ENCODE results near the gene SPON2. TPM values are rescaled to one million over a fixed set of nuclear protein-coding genes. Genes with fewer than 3 reads are reported as not detected.

The SPON2 gene
- total RNA-seq, 1 donor from 2014 or later, result 3.7 TPM

DNA sequence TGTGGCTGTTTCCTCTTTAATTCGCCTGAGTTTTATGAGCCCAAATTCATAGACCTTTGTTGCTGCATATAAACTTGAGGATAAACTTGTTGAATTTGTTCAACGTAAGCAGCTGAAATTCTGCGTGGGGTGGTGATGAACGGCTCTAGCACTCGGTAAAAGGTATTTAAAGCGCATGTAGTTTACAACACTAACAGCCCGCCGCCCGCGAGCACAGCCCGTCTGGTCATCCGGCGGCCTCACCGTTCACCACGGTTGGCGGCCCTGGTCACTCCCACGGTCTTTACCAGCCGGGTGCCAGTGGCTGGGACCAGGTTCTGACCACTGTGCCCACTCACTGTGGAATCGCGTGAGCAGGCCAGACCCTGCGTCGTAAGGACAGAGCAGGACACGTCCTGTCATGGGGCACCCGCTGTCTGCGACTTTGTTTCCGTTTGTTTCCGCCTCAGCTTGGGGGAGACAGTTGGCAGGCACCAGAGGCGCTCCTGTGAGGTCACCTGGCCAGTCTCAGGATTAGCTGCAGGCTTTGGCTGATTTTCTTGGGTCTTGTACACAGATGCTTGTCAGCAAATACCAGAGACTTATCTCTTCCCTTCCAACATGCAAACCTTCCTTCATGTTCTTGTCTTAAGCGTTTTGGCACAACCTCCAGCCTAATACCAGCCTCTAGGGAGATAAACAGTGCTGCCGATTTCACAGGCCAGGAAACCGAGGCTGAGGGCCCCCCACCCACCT is 36.8 kb upstream of the SPON2 start:
- no peak for DNase-seq (ENCODE audit: low read depth)

DNA sequence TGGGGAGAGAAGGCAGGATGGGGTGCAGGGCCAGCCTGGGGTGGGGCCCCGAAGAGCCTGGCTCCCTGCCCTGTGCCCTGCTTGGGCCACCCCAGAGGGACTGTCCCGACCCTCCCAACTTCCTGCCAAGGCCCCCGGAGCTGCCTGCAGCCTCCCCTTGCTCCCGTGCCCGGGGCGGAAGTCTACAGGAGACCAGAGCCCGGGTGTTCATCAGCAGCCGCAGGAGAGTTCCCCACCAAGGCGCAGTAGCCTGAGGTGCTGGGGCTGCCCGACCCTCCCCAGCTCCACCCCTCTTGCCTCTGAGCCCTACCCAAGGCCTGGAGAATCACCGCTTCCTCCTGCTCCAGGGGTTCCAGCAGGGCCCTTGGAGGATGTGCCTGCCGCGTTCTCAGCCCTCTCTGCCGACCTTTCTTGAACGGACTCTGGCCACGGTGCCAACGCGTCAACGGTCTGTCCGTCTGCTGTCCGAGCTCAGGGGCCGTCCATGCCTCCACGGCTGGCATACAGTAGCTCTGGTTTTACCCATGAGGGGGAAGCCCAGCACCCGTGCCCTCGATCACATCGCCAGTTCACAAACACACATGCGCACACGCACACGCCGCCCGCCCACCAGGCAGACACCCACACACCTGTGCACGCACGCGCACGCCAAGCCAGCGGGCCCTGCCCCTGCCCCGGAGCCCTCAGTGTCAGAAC is 36.0 kb upstream of the SPON2 start:
- DNase-seq (ENCODE audit: low read depth), result no peak

DNA sequence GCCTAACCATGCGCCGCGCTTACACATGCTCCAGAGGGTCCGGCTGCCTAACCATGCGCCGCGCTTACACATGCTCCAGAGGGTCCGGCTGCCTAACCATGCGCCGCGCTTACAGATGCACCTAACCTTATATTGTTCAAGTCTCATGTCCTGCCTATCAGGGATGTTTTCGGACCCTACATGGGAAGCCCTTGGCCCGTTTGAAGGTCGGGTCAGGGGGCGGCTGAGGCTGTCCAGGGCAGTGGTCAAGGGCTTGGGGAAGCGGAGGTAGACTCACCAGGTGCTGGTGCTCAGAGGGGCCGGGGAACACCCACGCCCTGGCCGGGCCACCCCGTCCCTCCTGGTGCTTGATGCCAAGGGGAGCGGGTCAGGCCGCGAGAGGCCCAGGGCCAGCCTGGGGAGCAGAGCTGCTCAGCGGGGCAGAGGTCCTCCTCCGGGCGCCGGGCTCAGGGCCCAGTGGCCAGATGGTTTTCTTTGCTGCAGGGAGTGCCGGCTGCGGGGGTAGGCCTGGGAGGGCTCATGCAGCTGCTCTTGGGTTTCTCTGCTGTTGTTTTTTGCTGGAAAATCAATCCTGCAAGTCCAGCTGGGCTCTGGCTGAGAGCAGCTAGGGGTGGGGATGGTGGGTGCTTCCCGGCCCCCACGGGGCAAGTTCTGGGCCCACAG is 35.4 kb upstream of the SPON2 start:
- peak; percentile 85 for DNase-seq (ENCODE audit: low read depth)

DNA sequence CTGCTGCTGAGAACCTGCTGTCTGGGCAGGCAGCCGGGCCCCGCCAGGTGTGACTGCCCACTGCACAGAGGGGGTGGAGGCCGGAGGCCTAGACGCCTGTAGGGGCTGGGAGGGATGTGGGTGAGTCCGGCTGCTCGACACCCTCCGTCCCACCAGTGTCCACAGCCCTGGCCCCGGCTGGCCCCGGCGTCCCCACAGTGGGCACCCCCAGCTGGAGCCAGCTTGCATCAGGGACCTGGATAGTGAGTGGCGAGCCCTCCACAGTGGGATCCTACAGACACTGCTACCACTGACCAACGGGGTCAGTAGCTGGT is 34.7 kb upstream of the SPON2 start:
- DNase-seq (ENCODE audit: low read depth), result no peak

DNA sequence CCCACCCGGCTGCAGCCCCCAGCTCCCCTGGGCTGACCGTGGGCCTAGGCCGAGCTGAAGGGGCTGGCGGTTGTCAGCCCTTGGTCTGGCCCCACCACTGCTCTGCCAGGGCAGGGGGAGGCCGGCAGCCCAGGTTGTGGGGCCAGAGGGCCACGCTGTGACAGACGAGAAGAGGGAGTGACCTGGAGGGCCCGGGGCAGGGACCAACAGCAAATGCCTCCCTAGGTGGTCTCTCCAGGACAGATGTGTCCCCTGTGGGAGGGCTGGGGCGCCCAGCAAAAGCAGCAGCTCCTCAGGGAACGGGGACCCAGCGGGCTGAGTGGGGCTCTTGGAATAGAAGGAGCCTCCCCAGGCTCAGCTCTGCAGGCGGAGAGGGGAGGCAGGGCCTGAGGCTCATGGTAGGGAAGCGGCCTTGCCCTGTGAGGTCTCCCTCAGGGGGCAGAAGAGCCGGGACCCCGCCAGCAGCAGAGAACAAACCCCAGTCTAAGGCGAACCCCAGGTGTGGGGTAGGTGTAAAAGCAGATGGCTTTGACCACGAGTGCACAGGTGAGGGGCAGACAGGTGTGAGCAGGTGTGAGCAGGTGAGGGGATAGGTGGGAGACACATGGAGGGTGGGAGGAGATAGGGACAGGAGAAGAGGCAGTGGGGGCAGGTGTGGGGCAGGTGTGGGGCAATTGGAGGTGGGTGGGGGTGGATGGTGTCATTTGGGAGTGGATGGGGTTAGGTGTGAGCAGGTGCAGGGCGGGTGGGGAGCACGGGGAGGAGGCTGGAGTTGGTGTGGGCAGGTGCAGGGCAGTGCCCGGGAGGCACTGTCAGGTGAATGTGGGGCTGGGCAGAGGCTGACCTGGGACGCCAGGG is 34.1 kb upstream of the SPON2 start:
- no peak for DNase-seq (ENCODE audit: low read depth)

DNA sequence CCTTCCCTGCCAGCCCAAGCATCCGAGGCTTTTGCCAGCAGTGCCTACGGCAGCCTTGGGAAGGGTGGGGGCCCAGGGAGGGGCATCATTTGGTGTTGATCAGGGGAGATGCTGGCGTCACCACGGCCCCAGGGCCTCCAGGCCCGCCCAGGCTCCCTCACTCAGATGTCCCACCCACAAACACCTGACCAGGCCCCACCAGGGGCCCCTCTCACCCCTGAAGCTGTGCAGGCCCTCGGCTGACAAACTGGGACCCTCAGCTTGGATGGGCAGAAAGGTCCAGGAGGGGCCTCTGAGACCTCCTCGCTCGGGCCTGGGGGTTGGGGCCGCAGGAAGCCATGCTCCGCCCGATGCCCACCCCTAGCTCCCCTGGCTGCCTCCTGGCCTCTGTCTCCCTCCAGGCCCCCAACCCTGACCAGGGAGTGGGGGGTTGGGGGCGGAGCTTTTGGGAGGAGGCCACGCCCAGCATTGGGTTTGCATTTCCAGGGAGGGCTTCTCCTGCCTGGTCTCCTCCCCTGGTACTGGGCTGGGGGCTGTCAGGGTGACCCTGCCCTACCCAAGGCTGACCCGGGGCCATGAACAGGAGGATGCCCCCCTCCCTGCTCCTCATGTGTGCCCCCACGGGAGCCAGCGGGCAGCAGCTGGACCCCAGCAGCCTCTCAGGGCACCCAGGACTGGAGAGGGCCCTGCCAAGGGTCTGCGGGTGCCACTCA is 33.4 kb upstream of the SPON2 start:
- no peak for DNase-seq (ENCODE audit: low read depth)

DNA sequence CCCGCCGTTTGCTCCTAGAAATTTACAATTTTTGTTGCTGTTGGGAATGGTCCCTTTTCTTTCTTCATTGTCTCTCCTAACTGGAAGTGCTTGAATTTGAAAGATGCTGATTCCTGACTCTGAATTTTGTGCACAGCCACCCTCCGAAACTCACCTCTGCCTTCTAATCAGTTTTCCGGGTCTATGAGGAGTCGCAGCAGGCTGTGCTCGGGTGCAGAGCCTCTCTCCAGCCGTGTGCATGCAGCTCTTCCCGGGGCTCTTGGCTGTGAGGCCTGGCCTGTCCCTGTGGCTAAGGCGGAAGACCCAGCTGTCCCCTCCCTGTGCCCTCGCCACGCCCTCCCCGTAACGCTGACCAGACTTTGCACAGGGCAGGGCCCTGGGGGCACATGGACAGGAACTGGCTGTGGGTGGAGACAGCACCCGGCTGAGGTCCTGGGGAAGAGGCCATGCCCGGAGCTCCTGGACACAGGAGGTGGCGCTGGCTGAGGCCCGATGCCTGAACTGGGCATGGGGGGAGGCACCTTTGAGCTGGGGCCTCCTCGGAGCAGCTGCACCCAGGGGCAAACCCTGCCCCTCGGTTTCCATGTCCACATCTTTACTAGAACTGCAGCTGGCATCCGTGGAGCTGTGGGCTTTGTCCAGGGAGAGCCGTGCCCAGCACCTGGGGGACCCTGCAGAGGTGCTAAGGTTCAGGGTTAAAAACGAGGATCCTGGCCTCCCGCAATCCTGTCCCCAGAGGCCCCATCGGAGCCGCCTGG is 32.6 kb upstream of the SPON2 start:
- DNase-seq (ENCODE audit: low read depth), result peak; percentile 79

DNA sequence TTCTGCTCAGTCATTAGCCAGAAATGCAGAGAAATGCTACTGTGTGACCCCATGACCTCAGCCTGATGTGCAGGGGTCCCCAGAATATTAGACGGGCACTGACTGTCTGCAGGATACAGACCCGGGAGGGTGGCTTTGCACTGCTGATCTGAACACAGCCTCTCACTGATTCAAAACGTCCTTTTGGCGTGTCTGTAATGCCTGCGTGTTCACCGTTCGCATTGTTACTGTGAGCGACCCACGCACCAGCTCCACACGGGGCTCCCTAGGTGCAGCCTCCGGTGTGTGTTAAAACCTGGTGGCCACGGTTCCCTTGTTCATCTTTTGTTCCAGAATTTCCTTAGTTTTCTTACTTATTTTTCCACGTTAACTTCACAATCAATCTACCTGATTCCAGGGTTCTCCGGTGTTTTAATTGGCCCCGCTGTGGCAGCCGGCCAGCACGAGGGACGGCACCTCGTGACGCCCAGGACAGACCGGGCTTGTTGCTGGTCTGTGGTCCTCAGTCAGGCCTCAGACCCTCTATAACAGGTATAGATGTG is 32.0 kb upstream of the SPON2 start:
- DNase-seq (ENCODE audit: low read depth), result no peak

DNA sequence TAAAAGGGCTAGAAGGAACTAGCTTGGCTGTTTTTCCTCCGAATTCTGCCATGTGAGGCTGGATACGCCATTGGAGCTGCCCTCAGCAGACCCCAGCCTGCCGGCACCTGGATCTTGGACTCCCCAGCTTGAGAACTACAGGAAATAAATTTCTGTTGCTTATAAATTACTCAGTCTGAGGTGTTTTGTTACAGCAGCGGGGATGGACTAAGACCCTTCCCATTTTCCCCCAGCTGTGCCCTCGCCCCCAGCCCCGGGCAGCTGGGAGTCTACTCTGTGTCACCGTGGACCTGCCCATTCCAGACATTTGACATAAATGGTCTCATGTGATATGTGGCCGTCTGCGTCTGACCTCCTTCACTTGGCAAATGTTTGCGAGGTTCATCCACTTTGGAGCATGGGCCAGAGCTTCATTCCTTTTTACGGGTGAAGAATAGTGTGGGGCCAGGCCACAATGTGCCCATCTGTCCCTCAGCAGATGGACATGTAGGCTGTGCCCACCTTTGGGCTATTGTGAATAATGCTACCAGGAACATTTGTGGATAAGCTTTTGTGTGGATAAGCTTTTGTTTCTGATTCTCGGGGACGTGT is 30.7 kb upstream of the SPON2 start:
- DNase-seq (ENCODE audit: low read depth), result no peak

DNA sequence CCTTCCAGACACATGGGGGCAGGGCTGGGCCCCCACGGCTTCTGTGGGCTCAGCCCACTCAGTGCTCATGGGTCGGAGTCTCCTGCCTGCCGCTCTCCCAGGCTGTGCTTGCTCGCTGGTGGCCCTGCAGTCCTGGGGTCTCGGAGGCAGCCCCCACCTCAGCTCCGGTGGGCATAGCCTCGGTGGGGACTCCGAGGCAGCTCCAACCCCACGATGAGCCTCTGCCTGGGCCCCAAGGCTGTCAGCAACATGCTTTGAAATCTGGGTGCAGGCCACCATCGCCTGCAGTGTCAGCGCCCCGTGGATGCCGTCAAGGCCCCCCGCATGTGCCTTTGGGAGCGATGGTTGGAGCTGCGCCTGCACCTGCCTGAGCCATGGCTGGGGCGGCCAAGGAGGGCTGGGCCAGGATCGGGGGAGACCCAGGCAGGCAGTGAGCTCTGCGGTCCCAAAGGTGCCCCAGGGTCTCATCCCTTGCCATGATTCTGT is 30.2 kb upstream of the SPON2 start:
- no peak for DNase-seq (ENCODE audit: low read depth)

DNA sequence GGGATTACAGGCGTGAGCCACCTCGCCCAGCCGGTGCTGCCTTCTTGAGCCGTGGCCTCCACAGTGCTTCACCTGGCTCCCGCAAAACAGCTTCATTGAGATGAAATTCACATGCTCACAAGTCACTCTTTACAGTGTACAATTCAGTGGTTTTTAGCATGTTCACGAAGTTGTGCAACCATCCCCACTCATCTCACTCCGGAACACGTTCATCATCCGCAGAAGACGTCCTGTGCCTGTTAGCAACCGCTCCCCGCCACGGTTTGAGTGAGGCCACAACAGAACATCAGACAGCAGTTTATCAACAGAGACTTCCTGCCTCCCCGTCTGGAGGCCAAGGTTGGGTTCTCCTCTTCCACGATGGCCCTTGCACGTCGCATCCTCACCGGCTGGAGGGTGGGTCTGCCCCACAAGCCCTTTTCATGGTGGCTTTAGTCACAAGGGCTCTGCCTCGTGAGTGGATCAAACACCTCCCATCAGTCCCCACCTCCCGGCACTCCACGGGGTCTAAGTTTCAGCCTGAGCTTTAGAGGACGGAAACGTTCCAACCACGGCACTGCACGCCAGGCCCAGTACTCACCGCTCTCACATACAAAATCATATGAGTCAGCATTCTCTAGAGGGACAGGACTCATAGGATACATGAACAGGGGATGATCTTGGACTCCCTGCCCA is 29.6 kb upstream of the SPON2 start:
- DNase-seq (ENCODE audit: low read depth), result peak; percentile 34

DNA sequence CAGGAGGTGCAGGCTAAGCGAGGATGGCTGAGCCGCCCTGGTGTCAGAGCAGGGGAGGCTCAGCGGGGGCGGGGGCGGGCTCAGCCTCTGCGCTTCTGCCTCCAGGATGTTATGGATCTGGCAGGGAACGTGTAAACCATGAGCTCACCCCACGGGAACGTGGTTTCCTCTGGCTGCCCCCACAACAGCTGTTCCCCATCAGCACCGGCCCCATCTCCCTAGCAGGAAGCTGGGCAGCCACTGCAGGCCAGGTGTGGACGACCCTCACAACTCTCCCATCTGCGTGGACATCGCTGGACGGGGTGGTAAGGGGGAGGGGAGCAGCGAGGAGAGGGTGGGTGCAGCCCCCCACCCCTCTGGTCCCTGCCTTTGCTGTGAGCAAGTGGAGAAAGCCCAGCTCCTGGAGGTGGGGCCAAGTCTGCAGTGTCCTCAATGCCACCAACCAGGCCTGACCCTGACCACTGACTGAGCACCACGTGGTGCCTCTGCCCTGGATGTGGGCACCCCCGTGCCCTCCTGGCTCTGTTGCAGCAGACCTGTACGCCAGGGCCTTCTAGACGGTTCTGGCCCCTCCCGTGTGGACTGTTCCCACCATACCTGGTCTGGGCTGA is 28.1 kb upstream of the SPON2 start:
- peak; percentile 85 for DNase-seq (ENCODE audit: low read depth)

DNA sequence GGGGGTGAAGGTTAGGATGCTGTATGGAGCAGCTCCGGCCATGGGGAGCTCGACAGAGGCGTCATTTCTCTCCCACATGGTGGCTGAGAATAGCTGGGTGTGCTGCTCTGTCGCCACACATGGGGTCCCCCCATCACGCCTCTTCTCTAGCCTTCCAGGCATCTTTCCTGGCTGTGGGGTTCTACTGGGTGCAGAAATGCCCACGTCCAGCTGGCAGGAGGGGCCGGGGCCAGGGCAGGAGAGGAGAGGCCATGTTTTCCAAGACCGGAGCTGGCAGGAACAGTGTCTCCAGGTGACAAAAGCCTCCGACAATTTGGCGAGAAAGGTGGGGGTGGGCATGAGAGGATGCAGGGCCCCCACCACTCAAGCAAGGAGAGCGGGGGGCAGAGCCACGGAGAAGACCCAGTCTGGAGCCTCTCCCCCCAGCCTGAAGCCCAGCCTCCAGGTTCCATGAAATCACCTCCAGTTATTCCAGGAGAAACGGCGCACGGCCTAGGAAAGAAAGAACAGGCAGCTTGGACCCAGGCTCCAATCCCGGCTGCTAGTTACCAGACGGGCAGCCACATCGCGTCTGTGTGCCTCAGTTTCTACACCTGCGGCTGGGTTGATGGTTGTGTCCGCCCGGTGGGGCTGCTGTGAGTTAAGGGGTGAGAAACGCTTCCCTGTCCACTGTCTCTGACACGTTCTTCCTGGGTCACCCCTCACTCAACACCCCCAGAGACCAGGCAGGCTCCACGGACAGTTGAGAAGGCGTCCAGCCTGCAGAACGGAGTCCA is 27.4 kb upstream of the SPON2 start:
- DNase-seq (ENCODE audit: low read depth), result no peak

DNA sequence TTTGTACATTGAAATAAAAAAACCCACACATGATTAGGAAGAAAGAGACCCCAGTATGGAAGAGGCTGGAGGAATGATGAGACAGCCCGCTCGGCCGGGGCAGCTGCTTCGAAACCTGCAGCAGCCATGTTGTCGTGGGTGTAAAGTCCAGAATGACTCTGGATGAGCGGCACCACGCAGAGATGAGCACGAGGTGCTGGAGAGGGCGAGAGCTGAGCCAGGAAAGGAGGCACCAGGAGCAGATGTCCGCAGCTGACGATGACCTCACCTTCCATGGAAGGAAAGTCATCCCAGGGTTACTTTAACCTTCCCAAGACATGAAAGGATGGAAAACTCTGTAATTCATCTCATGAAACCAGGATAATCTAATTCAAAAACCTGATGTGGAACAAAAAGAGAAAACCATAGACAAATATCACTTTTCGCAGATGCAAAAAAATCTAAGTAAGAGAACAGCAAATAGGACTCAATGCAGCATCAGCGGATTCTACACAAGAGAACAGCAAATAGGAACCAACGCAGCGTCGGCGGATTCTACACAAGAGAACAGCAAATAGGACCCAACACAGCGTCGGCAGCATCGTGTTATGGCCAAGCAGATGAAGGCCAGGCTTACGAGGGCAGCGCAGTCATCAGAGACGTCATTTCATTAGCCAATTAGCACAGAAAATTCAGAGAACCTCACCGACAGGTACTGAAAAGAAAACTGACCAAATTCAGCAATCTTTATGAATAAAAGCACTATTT is 25.9 kb upstream of the SPON2 start:
- peak; percentile 62 for DNase-seq (ENCODE audit: low read depth)

DNA sequence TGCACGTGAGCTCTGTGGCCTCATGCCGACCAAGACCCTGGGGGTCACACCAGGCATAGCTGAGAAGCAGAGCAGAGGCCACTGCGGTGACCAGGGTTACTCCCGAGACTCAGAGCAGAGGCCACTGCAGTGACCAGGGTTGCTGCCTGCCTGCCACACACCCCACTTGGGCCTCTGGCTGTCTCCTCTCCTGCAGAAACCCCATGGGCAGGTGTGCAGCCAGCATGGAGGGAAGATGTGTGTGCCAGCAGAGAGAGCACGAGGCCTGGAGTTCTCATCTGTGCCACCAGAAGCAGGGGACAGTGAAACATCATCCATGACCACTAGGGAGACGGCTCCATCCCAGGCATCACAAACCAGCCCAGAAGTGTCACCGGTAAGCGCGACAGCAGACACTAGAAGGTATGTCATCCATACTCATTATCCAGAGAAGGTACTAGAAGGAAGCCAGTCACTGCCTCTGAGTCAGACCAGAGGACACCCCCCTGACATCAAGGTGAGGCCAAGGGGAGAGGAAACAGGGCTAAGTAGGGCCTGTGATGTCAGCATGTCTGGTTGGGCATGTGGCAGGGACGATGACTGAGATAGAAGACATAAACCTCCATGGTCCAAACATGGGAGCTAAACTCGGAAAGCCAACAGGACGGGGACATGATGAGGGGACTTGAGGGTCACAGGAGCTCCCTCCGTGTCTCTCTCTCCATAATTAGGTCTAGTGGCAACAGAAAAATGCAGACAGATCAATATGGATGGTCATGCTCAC is 24.2 kb upstream of the SPON2 start:
- no peak for DNase-seq (ENCODE audit: low read depth)

DNA sequence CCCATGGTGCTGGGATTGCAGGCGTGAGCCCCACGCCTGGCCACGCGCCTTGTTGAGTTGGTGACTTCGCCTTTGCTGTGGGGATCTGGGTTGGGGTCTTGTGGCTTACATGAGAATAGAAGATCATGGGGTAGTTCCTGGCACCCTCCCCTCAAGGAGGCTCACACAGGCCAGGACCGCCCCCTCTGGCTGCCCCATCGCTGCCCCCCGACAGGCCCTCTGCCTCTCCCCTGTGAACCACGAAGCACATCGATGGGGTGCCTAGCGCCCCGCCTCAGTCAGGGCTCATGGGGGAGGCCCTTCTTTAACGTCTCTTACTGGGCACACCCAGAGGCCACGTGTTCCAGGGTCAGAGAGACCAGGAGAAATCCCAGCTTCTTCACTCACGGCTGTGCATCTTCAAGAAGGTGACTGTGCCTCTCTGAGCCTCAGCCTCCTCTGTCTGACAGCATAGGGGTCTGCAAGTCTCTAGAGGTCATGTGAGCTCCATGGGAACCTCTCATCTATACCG is 23.6 kb upstream of the SPON2 start:
- DNase-seq (ENCODE audit: low read depth), result no peak
